Liver (tissue), 9 donors: ENCODE results near the gene ATP2C2. TPM values are rescaled to one million over a fixed set of nuclear protein-coding genes. Genes with fewer than 3 reads are reported as not detected.

Experiments
- DNase-seq: peaks from one replicate; pipeline ENCODE4 v3.0.0-alpha.2; 2017; ENCODE audit warnings: low spot score
- H3K27ac ChIP-seq, 2 donors: one replicate each; pipeline ENCODE4 v1.7.0; 2013; ENCODE audit warnings: inconsistent platforms in 2 of 2, low read length in 2 of 2, control low read depth in 1 of 2, low read depth in 1 of 2, mild to moderate bottlenecking in 1 of 2
- H3K27me3 ChIP-seq, 4 donors: one replicate each; pipeline versions ENCODE4 v1.6.1 to v1.7.0; 2013; ENCODE audit warnings: low read length in 3 of 4, inconsistent platforms in 1 of 4, mild to moderate bottlenecking in 1 of 4, moderate library complexity in 1 of 4; ENCODE audit not compliant: control insufficient read depth in 4 of 4, insufficient read depth in 4 of 4
- H3K36me3 ChIP-seq, 4 donors: one replicate each; pipeline versions ENCODE4 v1.6.1 to v1.7.0; 2013; ENCODE audit warnings: low read length in 3 of 4, mild to moderate bottlenecking in 3 of 4, low read depth in 1 of 4, moderate library complexity in 1 of 4; ENCODE audit not compliant: control insufficient read depth in 4 of 4, insufficient read depth in 3 of 4
- H3K4me1 ChIP-seq, 4 donors: one replicate each; pipeline versions ENCODE4 v1.6.1 to v1.7.0; 2013; ENCODE audit warnings: low read length in 3 of 4, mild to moderate bottlenecking in 3 of 4, moderate library complexity in 1 of 4; ENCODE audit not compliant: control insufficient read depth in 4 of 4, insufficient read depth in 4 of 4
- H3K4me3 ChIP-seq, 3 donors: one replicate each; pipeline versions ENCODE4 v1.6.1 to v1.7.0; 2013; ENCODE audit warnings: low read length in 3 of 3, control low read depth in 1 of 3, low read depth in 1 of 3, mild to moderate bottlenecking in 1 of 3
- H3K9ac ChIP-seq, 2 donors: one replicate each; pipeline ENCODE4 v1.7.0; 2013; ENCODE audit warnings: low read length in 2 of 2, mild to moderate bottlenecking in 2 of 2, moderate library complexity in 2 of 2, control low read depth in 1 of 2, low read depth in 1 of 2
- H3K9me3 ChIP-seq, 4 donors: one replicate each; pipeline versions ENCODE4 v1.6.1 to v1.7.0; 2013; ENCODE audit warnings: low read length in 3 of 4; ENCODE audit not compliant: control insufficient read depth in 4 of 4
- ATF3 ChIP-seq: IDR thresholded peaks from 2 replicates; pipeline ENCODE4 v1.6.1; 2016; ENCODE audit warnings: antibody characterized with exemption
- CTCF ChIP-seq: fragments of 150-350 bp; IDR thresholded peaks from 2 replicates; pipeline ENCODE4 v1.5.1; 2017; ENCODE audit warnings: improper control_type of control experiment, low read depth, low read length; ENCODE audit not compliant: missing input control
- EGR1 ChIP-seq, 2 donors: IDR thresholded peaks; 2 replicates each; pipeline ENCODE4 v1.6.1; 2016 to 2018; ENCODE audit warnings: antibody characterized with exemption in 2 of 2, low read depth in 2 of 2
- FOXA2 ChIP-seq: IDR thresholded peaks from 2 replicates; pipeline ENCODE4 v1.6.1; 2016; ENCODE audit warnings: antibody characterized with exemption
- GABPA ChIP-seq, 2 donors: IDR thresholded peaks in 1 of 2; conservative IDR thresholded peaks in 1 of 2; 2 replicates each; pipeline ENCODE4 v1.6.1; 2016; ENCODE audit warnings: antibody characterized with exemption in 2 of 2, mild to moderate bottlenecking in 1 of 2, moderate library complexity in 1 of 2
- HNF4A ChIP-seq, 2 donors: conservative IDR thresholded peaks; 2 replicates each; pipeline ENCODE4 v1.6.1; 2016; ENCODE audit warnings: antibody characterized with exemption in 2 of 2, mild to moderate bottlenecking in 2 of 2
- HNF4G ChIP-seq: IDR thresholded peaks from 2 replicates; pipeline ENCODE4 v1.6.1; 2016; ENCODE audit warnings: antibody characterized with exemption
- NR2F2 ChIP-seq: IDR thresholded peaks from 2 replicates; pipeline ENCODE4 v1.6.1; 2016; ENCODE audit warnings: antibody characterized with exemption
- RAD21 ChIP-seq, 2 donors: IDR thresholded peaks; 2 replicates each; pipeline ENCODE4 v1.6.1; 2016; ENCODE audit warnings: antibody characterized with exemption in 2 of 2, mild to moderate bottlenecking in 2 of 2
- RXRA ChIP-seq, 2 donors: IDR thresholded peaks; 2 replicates each; pipeline ENCODE4 v1.6.1; 2017 to 2018; ENCODE audit warnings: antibody characterized with exemption in 2 of 2, mild to moderate bottlenecking in 1 of 2
- SP1 ChIP-seq: IDR thresholded peaks from 2 replicates; pipeline ENCODE4 v1.6.1; 2018; ENCODE audit warnings: antibody characterized with exemption, mild to moderate bottlenecking
- TAF1 ChIP-seq: conservative IDR thresholded peaks from 2 replicates; pipeline ENCODE4 v1.6.1; 2016; ENCODE audit warnings: antibody characterized with exemption, mild to moderate bottlenecking
- YY1 ChIP-seq: IDR thresholded peaks from 2 replicates; pipeline ENCODE4 v1.6.1; 2016; ENCODE audit warnings: antibody characterized with exemption, mild to moderate bottlenecking
- ZBTB33 ChIP-seq: IDR thresholded peaks from 2 replicates; pipeline ENCODE4 v1.6.1; 2016; ENCODE audit warnings: antibody characterized with exemption
- WGBS: extraction: QIAGEN DNeasy Blood & Tissue Kit; methylation state at CpG from one replicate; pipeline ENCODE4 v1.1.7; 2013; 5-methylcytosine and 5-hydroxymethylcytosine counted together
- polyA plus RNA-seq, 2 donors: library from polyadenylated mRNA; stranded (reverse) in 1 of 2; unstranded in 1 of 2; fragments of 200-250 nt in 1 of 2; fragments of >200 nt in 1 of 2; fragmentation: Nextera tagmentation in 1 of 2; extraction: Ambion mirVana in 1 of 2; gene quantifications; one replicate each; pipeline versions ENCODE4 v1.2.1 to v1.2.3, GENCODE V29; 2013 to 2015
- total RNA-seq, 2 donors: library from RNA; depleted of rRNA; stranded (reverse); fragments of >200 nt; gene quantifications; one replicate each; pipeline ENCODE4 v1.2.3, GENCODE V29; 2014
- donor health status: healthy.
- donor health status: healthy.
- donor health status: healthy.
- donor health status: healthy.
- donor health status: healthy.

The ATP2C2 gene
- total and polyA plus RNA-seq, 4 donors: 0.05 to 0.33 (median 0.22) TPM

GRCh38 chr16:84408856-84409255 lies 40.5 kb downstream of the ATP2C2 start:
- WGBS: 45% methylated on average over 2 of the region's 2 CpGs
- no peaks in the 10 kb centered on the region for H3K36me3 ChIP-seq
- H3K9ac ChIP-seq: no peak overlapping the region
- H3K9me3 ChIP-seq: no peaks in the 10 kb centered on the region
- H3K27ac ChIP-seq: no peak overlapping the region
- TF ChIP-seq GABPA (IDR thresholded peaks at IDR 0.05 in 1 of 2, conservative IDR thresholded peaks at IDR 0.05 in 1 of 2) (no peak), FOXA2 (no peak), NR2F2 (no peak), TAF1 (no peak), HNF4A (conservative IDR thresholded peaks at IDR 0.05) (no peak), EGR1 (IDR thresholded peaks at IDR 0.05; ENCODE audit: low read depth in 2 of 2) (no peak)
- H3K27me3 ChIP-seq: peaks cover 0 to 3% (median 0%) of the 10 kb centered on the region in 4 donors
- H3K4me3 ChIP-seq: no peak overlapping the region
- DNase-seq: no peak
- no peaks in the 10 kb centered on the region for H3K4me1 ChIP-seq

GRCh38 chr16:84410361-84411138 lies 42.2 kb downstream of the ATP2C2 start:
- H3K9ac ChIP-seq: no peak overlapping the region
- H3K4me3 ChIP-seq: no peak overlapping the region
- no peak for DNase-seq
- peaks cover 0 to 3% (median 0%) of the 10 kb centered on the region in 4 donors for H3K27me3 ChIP-seq
- no peak overlapping the region for H3K27ac ChIP-seq
- TF ChIP-seq FOXA2: no peak
- no peak for TF ChIP-seq SP1
- no peak for TF ChIP-seq ZBTB33
- no peak for TF ChIP-seq GABPA (IDR thresholded peaks at IDR 0.05 in 1 of 2, conservative IDR thresholded peaks at IDR 0.05 in 1 of 2)
- TF ChIP-seq HNF4G: no peak
- no peak for TF ChIP-seq NR2F2
- TF ChIP-seq RAD21 (IDR thresholded peaks at IDR 0.05): no peak
- TF ChIP-seq TAF1: no peak
- no peak for TF ChIP-seq EGR1 (IDR thresholded peaks at IDR 0.05; ENCODE audit: low read depth in 2 of 2)
- H3K9me3 ChIP-seq: no peaks in the 10 kb centered on the region
- 74% methylated on average over 11 of the region's 11 CpGs for WGBS
- H3K4me1 ChIP-seq: no peaks in the 10 kb centered on the region
- H3K36me3 ChIP-seq: no peaks in the 10 kb centered on the region

GRCh38 chr16:84411768-84412167 lies 43.4 kb downstream of the ATP2C2 start:
- H3K27me3 ChIP-seq: peaks cover 0 to 3% (median 0%) of the 10 kb centered on the region in 4 donors
- no peak overlapping the region for H3K27ac ChIP-seq
- DNase-seq: no peak
- 95% methylated on average over 2 of the region's 2 CpGs for WGBS
- no peak for TF ChIP-seq ZBTB33
- TF ChIP-seq ATF3: no peak
- TF ChIP-seq SP1: no peak
- TF ChIP-seq CTCF: no peak
- TF ChIP-seq NR2F2: no peak
- no peak for TF ChIP-seq RAD21 (IDR thresholded peaks at IDR 0.05)
- no peak for TF ChIP-seq GABPA (IDR thresholded peaks at IDR 0.05 in 1 of 2, conservative IDR thresholded peaks at IDR 0.05 in 1 of 2)
- no peak for TF ChIP-seq RXRA (IDR thresholded peaks at IDR 0.05)
- TF ChIP-seq YY1: no peak
- no peak for TF ChIP-seq TAF1
- TF ChIP-seq HNF4G: no peak
- no peaks in the 10 kb centered on the region for H3K4me1 ChIP-seq
- no peak overlapping the region for H3K4me3 ChIP-seq
- no peaks in the 10 kb centered on the region for H3K36me3 ChIP-seq
- H3K9ac ChIP-seq: no peak overlapping the region
- H3K9me3 ChIP-seq: no peaks in the 10 kb centered on the region
